ENCODE results near the gene DMRTA1.
"Not testable (repeated sequence)": the region's sequence is repeated elsewhere in the genome, so short reads cannot be mapped to it uniquely, and the experiment has no call there.

The DMRTA1 gene

DNA sequence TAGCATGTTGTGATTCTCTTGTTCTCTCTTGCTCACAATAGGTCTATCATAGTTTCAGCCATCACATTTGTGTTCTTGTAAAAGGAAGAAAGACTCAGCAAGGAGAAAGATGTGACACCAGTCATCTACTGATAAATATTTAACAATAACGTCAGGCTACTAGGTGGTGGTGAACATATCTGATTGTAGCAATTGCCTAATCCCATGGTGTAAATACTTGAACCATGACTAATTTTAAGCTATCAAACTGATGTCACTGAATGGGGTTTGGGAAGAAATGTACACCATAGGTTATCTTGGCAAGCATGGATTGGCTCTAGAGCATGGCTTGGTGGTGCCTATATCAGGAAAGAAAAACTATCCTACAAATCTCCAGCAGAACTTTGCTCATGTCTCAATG is 16.6 kb downstream of the DMRTA1 start:
- DNase-seq = no peak

DNA sequence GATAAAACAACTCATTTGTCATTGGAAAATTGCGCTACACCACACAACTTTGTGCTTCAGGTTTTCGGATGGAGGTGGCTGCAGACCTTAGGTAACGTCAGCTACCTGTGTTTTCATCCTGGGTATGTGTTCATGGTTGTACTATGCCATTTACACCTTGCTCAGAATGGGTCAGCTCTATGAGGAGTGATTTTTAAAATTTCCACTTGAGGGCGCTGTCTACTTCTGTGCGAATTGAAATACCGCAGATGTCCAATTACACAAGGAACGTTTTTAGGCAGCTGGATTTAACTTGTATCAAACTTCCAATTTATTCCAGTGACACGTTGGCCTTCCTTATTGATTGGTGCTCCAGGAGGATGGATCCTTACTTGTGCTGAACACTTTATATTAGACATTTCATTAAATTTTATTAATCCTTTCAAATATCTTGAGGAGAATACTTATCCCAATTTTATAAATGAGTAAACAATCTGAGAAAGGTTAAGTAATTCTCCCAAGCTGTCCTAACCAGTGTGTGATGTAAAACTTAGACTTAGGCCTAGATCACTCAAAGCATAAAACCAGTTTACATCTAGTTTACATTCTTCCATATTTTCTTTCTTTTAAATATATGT is 23.4 kb downstream of the DMRTA1 start:
- DNase-seq = peak; percentile 78

DNA sequence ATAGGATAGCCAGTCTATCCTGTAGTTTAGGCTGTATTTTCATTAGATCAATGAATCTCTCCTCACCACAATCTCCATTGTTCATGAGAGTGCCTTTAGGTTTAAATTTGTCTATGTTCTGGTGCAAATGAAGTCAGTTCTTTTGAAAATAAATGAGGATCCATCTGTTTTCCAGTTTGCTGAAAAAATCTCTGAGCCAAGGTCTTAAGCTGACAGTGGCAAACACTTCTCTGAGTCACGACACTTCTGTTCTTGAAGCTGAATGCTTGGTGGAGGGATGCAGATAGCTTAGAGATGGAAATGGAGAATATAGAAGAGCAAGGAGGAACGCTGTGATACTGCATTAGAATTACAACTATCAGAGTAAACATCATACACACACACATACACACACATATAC is 34.9 kb downstream of the DMRTA1 start:
- no peak for DNase-seq

DNA sequence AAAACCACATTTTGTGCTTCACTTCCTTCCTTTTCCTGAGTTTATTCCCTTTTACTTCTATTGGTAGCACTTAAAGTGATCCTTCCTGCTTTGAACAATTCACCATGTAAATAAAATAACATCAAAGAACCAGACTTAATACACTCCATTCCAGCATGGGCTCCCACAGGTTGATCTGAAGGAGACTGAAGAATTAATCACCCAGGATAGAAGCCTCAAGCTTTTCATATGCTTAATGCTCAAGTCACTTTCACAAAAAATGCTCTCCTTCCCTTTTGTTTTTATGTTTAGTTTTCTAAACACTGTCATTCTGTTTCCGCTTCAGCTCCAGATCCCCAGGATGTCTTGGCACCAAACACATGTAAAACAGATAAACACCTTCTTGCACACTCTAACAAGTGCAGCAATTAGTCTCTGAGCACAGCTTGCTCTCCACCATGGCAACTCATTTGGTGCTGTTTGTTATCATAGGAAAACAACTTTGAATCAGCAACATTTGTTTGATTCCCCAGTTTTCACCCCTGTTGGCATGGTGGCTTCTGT is 37.0 kb downstream of the DMRTA1 start:
- peak; percentile 6 for DNase-seq

DNA sequence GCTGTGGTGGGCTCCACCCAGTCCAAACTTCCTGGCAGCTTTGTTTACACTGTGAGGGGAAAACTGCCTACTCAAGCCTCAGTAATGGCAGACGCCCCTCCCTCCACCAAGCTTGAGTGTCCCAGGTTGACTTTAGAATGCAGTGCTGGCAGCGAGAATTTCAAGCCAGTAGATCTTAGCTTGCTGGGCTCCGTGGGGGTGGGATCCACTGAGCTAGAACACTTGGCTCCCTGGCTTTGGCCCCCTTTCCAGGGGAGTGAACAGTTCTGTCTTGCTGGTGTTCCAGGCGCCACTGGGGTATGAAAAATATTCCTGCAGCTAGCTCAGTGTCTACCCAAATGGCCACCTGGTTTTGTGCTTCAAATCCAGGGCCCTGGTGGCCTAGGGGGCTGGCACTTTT is 49.6 kb downstream of the DMRTA1 start:
- DNase-seq = not testable (repeated sequence)
